GM21447 (cell line): Measurements from ENCODE around the gene STX8.
"Not testable (repeated sequence)": the region's sequence is repeated elsewhere in the genome, so short reads cannot be mapped to it uniquely, and the experiment has no call there.

Source experiments
- ATAC-seq: cut with Tn5 transposase; IDR thresholded peaks from one replicate; pipeline ENCODE4 v1.9.1; 2021; ENCODE audit not compliant: unreplicated experiment

STX8 gene

GRCh38 chr17:9512323-9513168 lies 63.1 kb downstream of the STX8 start:
- ATAC-seq: no peak

GRCh38 chr17:9509236-9509816 lies 66.3 kb downstream of the STX8 start:
- no peak for ATAC-seq

GRCh38 chr17:9499041-9499440 lies 76.6 kb downstream of the STX8 start:
- no peak for ATAC-seq

- no peak for ATAC-seq
Observed at GRCh38 chr17:9498490-9498889, 77.1 kb downstream of the STX8 start.

GRCh38 chr17:9488556-9488955 lies 87.1 kb downstream of the STX8 start:
- no peak for ATAC-seq

GRCh38 chr17:9487406-9487805 lies 88.2 kb downstream of the STX8 start:
- no peak for ATAC-seq

GRCh38 chr17:9484789-9485188 lies 90.8 kb downstream of the STX8 start:
- no peak for ATAC-seq

GRCh38 chr17:9479964-9480363 lies 95.7 kb downstream of the STX8 start:
- ATAC-seq: no peak

GRCh38 chr17:9478889-9479288 lies 96.7 kb downstream of the STX8 start:
- no peak for ATAC-seq

GRCh38 chr17:9475101-9475658 lies 100.4 kb downstream of the STX8 start:
- no peak for ATAC-seq

GRCh38 chr17:9473711-9474110 lies 101.9 kb downstream of the STX8 start:
- no peak for ATAC-seq

GRCh38 chr17:9472541-9472940 lies 103.1 kb downstream of the STX8 start:
- ATAC-seq: no peak

- ATAC-seq: no peak
Observed at GRCh38 chr17:9472094-9472493, 103.5 kb downstream of the STX8 start.

- ATAC-seq: no peak
Observed at GRCh38 chr17:9470171-9470570, 105.4 kb downstream of the STX8 start.

GRCh38 chr17:9468937-9469336 lies 106.7 kb downstream of the STX8 start:
- ATAC-seq: no peak

- no peak for ATAC-seq
Observed at GRCh38 chr17:9468532-9468931, 107.1 kb downstream of the STX8 start.

- no peak for ATAC-seq
Observed at GRCh38 chr17:9467518-9467917, 108.1 kb downstream of the STX8 start.

- ATAC-seq: no peak
Observed at GRCh38 chr17:9465210-9465921, 110.3 kb downstream of the STX8 start.

- ATAC-seq: no peak
Observed at GRCh38 chr17:9457005-9457404, 118.6 kb downstream of the STX8 start.

- no peak for ATAC-seq
Observed at GRCh38 chr17:9456330-9456729, 119.3 kb downstream of the STX8 start.

- no peak for ATAC-seq
Observed at GRCh38 chr17:9451934-9452333, 123.7 kb downstream of the STX8 start.

- not testable (repeated sequence) for ATAC-seq
Observed at GRCh38 chr17:9447298-9447697, 128.3 kb downstream of the STX8 start.
